GM19328 (cell line): ENCODE measurements around the gene TRNP1.

Experiments used
- ATAC-seq: cut with Tn5 transposase; IDR thresholded peaks from one replicate; pipeline ENCODE4 v1.9.1; 2021; ENCODE audit warnings: mild to moderate bottlenecking, moderate library complexity; ENCODE audit not compliant: unreplicated experiment

The TRNP1 gene

GRCh38 chr1:27025718-27026117 lies 32.2 kb downstream of the TRNP1 start:
- ATAC-seq = no peak

GRCh38 chr1:27026621-27027574 lies 33.4 kb downstream of the TRNP1 start:
- ATAC-seq = no peak

- no peak for ATAC-seq
These were observed 34.2 kb downstream of the TRNP1 start for GRCh38 chr1:27027575-27028250.

DNA sequence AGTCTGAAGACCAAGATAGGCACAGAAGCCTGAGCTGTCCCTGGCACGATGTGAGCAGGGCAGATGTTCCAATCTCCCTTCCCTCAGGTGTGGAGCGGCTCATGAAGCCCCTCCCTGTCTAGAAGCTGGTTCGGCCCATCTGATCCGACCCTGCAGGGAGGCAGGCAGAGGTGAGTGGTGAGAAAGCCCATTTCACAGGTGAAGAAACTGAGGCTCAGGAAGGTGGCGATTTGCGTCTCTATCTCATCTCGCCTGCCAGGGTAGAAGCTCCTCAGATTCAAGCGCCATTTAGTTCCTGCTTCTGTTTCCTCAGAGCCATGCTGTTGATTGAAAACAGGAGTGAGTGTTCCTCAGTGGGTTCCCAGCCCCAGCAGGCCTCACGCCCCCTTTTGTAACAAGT lies 36.0 kb downstream of the TRNP1 start:
- ATAC-seq = no peak

- no peak for ATAC-seq
These were observed 38.0 kb downstream of the TRNP1 start for GRCh38 chr1:27031235-27032118.

DNA sequence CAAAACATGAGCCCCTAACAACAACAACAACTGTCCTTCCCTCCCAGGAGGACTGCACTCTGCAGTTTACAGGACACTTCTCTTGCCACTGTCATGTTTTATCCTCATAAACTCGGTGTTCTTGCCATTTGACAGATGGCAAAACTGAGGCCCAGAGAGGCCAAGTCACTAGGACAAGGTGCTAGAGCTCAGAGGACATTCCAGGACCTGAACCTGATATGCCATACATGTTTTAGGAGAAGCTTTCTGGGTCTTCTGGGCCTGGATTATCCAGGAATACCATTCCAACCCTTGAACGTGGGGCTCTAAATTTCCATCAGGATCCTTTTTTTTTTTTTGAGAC lies 38.6 kb downstream of the TRNP1 start:
- no peak for ATAC-seq

GRCh38 chr1:27033043-27033746 lies 39.7 kb downstream of the TRNP1 start:
- no peak for ATAC-seq

DNA sequence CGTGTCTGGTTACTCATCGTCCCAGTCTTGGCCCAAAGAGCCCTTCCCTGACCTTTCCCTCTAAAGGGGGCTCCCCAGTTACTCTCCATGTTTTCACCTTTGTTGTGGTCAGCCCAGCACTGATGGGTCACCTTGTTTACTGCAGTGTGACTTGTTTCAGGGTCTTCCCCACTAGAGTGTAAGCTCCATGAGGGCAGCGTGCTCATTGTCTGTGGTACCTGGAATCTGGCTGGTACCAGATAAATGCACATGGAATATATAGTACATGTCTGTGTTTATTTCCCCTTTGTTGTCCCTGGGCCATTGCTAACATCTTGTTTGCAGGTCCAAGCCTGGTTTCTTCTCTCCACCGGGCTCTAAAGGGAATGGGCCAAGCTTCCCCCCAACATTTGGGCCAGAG lies 41.9 kb downstream of the TRNP1 start:
- no peak for ATAC-seq

- ATAC-seq = no peak
These were observed 43.2 kb downstream of the TRNP1 start for GRCh38 chr1:27036718-27037117.

DNA sequence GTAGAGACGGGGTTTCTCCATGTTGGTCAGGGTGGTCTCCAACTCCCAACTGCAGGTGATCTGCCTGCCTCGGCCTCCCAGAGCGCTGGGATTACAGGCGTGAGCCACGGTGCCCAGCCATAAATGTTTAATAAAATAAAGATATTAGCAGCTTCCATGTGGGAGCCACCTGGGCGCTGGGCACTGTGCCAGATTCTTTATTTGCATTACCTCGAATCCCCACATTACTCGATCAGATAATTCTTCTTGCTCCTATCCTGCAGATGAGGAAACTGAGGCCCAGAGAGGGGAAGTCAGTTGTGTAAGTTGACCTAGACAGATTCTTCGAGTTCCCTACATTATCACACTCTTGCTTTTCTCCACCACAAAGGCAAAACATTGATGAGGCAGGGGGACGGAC lies 44.0 kb downstream of the TRNP1 start:
- ATAC-seq = no peak

GRCh38 chr1:27038020-27038419 lies 44.5 kb downstream of the TRNP1 start:
- ATAC-seq = no peak

DNA sequence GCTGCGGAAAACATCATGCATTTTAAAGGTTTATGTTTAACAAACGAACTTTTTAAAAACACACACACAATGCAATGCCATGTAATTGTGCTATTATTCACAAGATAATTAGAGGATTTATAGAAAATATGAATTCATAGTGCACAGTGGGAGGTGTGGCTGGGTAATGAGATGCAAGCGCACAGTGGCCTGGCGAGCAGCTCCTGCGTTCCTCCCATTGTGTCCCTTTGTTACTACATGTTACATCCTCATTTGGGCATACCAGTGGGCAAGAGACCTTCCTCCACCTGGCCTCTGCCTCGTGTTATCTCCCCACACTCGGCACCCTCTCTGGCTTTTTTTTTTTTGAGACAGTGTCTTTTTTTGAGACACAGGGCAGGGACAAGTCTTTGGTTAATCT lies 49.2 kb downstream of the TRNP1 start:
- no peak for ATAC-seq

DNA sequence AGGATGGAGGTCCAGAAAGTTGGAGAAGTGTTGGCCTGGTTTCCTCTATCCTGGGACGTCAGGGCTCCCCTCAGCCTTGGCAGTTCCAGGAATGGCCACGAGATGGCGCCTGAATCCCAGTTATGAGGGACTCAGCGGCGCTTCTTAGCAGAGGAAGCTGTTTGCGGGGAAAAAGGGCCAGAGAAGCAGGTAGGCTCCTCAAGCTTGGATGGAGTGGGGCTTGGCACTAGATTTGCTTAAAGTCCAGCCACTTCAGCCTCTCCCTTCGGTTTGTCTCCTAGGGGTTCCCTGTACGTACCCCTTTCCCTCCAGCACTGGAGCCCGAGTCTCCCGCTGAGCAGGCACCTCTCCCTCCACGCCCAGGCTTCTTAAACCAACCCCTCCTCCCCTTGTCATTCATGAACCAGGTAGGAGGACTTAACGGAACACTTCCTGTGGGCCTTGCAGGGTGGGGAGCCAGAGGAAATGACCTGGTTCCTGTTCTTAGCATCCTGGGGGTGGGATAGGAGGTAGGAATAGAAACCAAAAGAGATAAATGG lies 51.2 kb downstream of the TRNP1 start:
- ATAC-seq = no peak

DNA sequence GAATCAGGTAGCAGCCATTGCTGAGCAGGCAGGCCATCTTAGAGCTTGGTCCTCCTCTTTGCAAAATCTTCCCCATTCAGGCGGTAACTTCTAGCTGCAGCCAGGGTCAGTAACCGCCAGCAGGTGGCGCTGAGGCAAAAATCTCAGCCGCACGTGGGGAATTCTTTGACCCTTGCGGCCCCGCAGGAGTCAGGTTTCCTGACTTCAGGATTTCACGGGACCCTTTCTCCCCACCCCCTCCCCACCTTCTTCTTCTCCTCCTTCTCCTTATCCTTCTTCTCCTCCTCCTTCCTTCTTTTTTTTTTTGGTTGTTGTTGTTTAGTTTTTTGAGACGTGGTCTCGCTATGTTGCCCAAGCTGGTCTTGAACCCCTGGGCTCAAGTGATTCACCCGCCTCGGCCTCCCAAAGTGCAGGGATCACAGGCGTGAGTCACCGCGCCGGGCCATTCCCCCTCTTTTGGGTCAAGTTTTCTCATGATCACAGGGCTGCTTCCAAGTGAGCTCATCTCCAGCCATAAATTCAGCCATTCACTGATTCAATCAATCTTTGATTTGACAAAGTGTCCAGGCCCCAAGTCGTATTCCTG lies 52.6 kb downstream of the TRNP1 start:
- ATAC-seq = no peak

DNA sequence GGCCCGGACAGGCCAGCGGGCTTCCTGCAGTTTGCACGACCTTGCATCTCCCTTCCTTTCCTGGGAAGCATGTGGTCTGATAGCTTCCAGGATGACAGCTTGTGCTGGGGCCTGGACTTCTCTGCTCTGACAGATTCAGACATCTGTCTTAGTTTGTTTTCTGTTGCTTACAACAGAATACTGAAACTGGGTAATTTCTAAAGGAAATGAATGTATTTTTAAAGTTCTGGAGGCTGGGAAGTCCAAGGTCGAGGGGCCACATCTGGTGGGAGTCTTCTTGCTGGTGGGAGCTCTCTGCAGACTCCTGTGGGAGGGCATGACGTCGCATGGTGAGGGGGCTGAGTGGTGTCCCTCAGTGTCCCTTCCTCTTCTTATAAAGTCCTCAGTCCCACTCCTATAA lies 54.4 kb downstream of the TRNP1 start:
- no peak for ATAC-seq

- ATAC-seq = no peak
These were observed 55.6 kb downstream of the TRNP1 start for GRCh38 chr1:27049100-27049499.

DNA sequence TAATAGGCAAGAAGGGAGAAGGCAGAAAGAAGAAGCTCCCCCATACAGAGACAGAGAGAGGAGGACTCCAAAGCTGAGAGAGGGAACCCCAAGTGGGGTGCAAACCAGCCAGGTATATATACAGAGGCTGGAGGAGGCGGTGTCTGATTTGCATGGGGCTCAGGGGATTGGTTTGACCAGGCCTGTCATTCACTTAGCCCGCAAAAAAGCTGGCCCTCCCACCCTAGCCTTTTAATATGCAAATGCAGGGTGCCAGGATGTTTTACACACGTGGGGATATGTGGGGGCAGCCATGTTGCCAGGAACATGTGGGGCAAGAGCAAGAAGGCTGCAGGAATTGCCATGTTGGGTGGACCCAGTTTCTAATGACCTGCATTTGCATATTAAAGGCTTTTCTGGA lies 56.1 kb downstream of the TRNP1 start:
- ATAC-seq = no peak
